ENCODE measurements around the gene KRT85. TPM values are rescaled to one million over a fixed set of nuclear protein-coding genes. Genes with fewer than 3 reads are reported as not detected.
"Not testable (repeated sequence)": the region's sequence is repeated elsewhere in the genome, so short reads cannot be mapped to it uniquely, and the experiment has no call there.

Gene KRT85
- polyA plus RNA-seq, 1 donor from 2014 or later, result not detected

- no peaks in the 10 kb centered on the region for H3K9me3 Mint-ChIP-seq
- no peak overlapping the region for H3K27ac Mint-ChIP-seq
- H3K4me3 Mint-ChIP-seq, result no peak overlapping the region
- peaks cover 19% of the 10 kb centered on the region for H3K27me3 Mint-ChIP-seq
- no peaks in the 10 kb centered on the region for H3K36me3 Mint-ChIP-seq
- H3K4me1 Mint-ChIP-seq, result peaks cover 0 to 10% (median 4%) of the 10 kb centered on the region in 3 donors
Observed at GRCh38 chr12:52352951-52353350, 14.3 kb downstream of the KRT85 start.

- peaks cover 0 to 5% (median 4%) of the 10 kb centered on the region in 3 donors for H3K4me1 Mint-ChIP-seq
- no peaks in the 10 kb centered on the region for H3K9me3 Mint-ChIP-seq
- H3K27ac Mint-ChIP-seq, result no peak overlapping the region
- peaks cover 16% of the 10 kb centered on the region for H3K27me3 Mint-ChIP-seq
- no peaks in the 10 kb centered on the region for H3K36me3 Mint-ChIP-seq
- peak overlapping the region in 2 of 4 donors; percentile 13 to 78 for H3K4me3 Mint-ChIP-seq
Observed at GRCh38 chr12:52351196-52352059, 15.9 kb downstream of the KRT85 start.

GRCh38 chr12:52350786-52351185 lies 16.5 kb downstream of the KRT85 start:
- H3K36me3 Mint-ChIP-seq, result no peaks in the 10 kb centered on the region
- H3K27me3 Mint-ChIP-seq, result peaks cover 16% of the 10 kb centered on the region
- no peaks in the 10 kb centered on the region for H3K9me3 Mint-ChIP-seq
- no peak overlapping the region for H3K27ac Mint-ChIP-seq
- H3K4me3 Mint-ChIP-seq, result peak overlapping the region in 1 of 4 donors; percentile 17
- peaks cover 0 to 5% (median 4%) of the 10 kb centered on the region in 3 donors for H3K4me1 Mint-ChIP-seq

GRCh38 chr12:52350021-52350620 lies 17.2 kb downstream of the KRT85 start:
- Mint-ChIP-seq H3K36me3 (no peaks in the 10 kb centered on the region), H3K27ac (no peak overlapping the region), H3K4me3 (no peak overlapping the region), H3K4me1 (peaks cover 0 to 5% (median 4%) of the 10 kb centered on the region in 3 donors), H3K27me3 (peaks cover 16% of the 10 kb centered on the region), H3K9me3 (no peaks in the 10 kb centered on the region)

GRCh38 chr12:52349196-52349595 lies 18.1 kb downstream of the KRT85 start:
- H3K36me3 Mint-ChIP-seq, result no peaks in the 10 kb centered on the region
- H3K4me3 Mint-ChIP-seq, result no peak overlapping the region
- H3K9me3 Mint-ChIP-seq, result no peaks in the 10 kb centered on the region
- no peak overlapping the region for H3K27ac Mint-ChIP-seq
- peaks cover 15% of the 10 kb centered on the region for H3K27me3 Mint-ChIP-seq
- H3K4me1 Mint-ChIP-seq, result peaks cover 0 to 5% (median 4%) of the 10 kb centered on the region in 3 donors

- peaks cover 11% of the 10 kb centered on the region for H3K27me3 Mint-ChIP-seq
- no peak overlapping the region for H3K27ac Mint-ChIP-seq
- no peaks in the 10 kb centered on the region for H3K36me3 Mint-ChIP-seq
- H3K4me3 Mint-ChIP-seq, result no peak overlapping the region
- peaks cover 0 to 5% (median 4%) of the 10 kb centered on the region in 3 donors for H3K4me1 Mint-ChIP-seq
- H3K9me3 Mint-ChIP-seq, result peaks cover 0 to 5% (median 0%) of the 10 kb centered on the region in 3 donors
Observed at GRCh38 chr12:52347551-52348510, 19.4 kb downstream of the KRT85 start.

GRCh38 chr12:52347016-52347415 lies 20.3 kb downstream of the KRT85 start:
- no peaks in the 10 kb centered on the region for H3K36me3 Mint-ChIP-seq
- H3K27me3 Mint-ChIP-seq, result peaks cover 10% of the 10 kb centered on the region
- no peak overlapping the region for H3K27ac Mint-ChIP-seq
- H3K4me3 Mint-ChIP-seq, result no peak overlapping the region
- H3K9me3 Mint-ChIP-seq, result peaks cover 0 to 5% (median 0%) of the 10 kb centered on the region in 3 donors
- H3K4me1 Mint-ChIP-seq, result peaks cover 0 to 5% (median 4%) of the 10 kb centered on the region in 3 donors

GRCh38 chr12:52346593-52346992 lies 20.7 kb downstream of the KRT85 start:
- no peak overlapping the region for H3K4me3 Mint-ChIP-seq
- H3K4me1 Mint-ChIP-seq, result peaks cover 0 to 2% (median under 1%) of the 10 kb centered on the region in 3 donors
- peaks cover 10% of the 10 kb centered on the region for H3K27me3 Mint-ChIP-seq
- H3K9me3 Mint-ChIP-seq, result peaks cover 0 to 5% (median 0%) of the 10 kb centered on the region in 3 donors
- no peaks in the 10 kb centered on the region for H3K36me3 Mint-ChIP-seq
- H3K27ac Mint-ChIP-seq, result no peak overlapping the region

GRCh38 chr12:52345041-52345440 lies 22.2 kb downstream of the KRT85 start:
- H3K27me3 Mint-ChIP-seq, H3K9me3 Mint-ChIP-seq, H3K4me3 Mint-ChIP-seq, H3K4me1 Mint-ChIP-seq, H3K36me3 Mint-ChIP-seq, H3K27ac Mint-ChIP-seq: not testable (repeated sequence)

- H3K27ac Mint-ChIP-seq, result no peak overlapping the region
- peaks cover 0 to 2% (median 0%) of the 10 kb centered on the region in 3 donors for H3K4me1 Mint-ChIP-seq
- no peak overlapping the region for H3K4me3 Mint-ChIP-seq
- H3K27me3 Mint-ChIP-seq, result peaks cover 10% of the 10 kb centered on the region
- no peaks in the 10 kb centered on the region for H3K36me3 Mint-ChIP-seq
- H3K9me3 Mint-ChIP-seq, result peaks cover 0 to 5% (median 0%) of the 10 kb centered on the region in 3 donors
Observed at GRCh38 chr12:52344111-52344510, 23.2 kb downstream of the KRT85 start.

GRCh38 chr12:52343550-52343949 lies 23.7 kb downstream of the KRT85 start:
- H3K9me3 Mint-ChIP-seq, result peaks cover 0 to 5% (median 0%) of the 10 kb centered on the region in 3 donors
- H3K27ac Mint-ChIP-seq, result no peak overlapping the region
- H3K36me3 Mint-ChIP-seq, result no peaks in the 10 kb centered on the region

GRCh38 chr12:52342781-52343490 lies 24.3 kb downstream of the KRT85 start:
- Mint-ChIP-seq H3K4me1 (peaks cover 0 to 2% (median 0%) of the 10 kb centered on the region in 3 donors), H3K36me3 (no peaks in the 10 kb centered on the region), H3K27ac (no peak overlapping the region), H3K9me3 (peaks cover 0 to 5% (median under 1%) of the 10 kb centered on the region in 3 donors), H3K4me3 (no peak overlapping the region), H3K27me3 (peaks cover 13% of the 10 kb centered on the region)

More at GRCh38 chr12:52343550-52343949, 23.7 kb downstream of the KRT85 start:
- peaks cover 0 to 2% (median 0%) of the 10 kb centered on the region in 3 donors for H3K4me1 Mint-ChIP-seq
- peaks cover 13% of the 10 kb centered on the region for H3K27me3 Mint-ChIP-seq
- no peak overlapping the region for H3K4me3 Mint-ChIP-seq

GRCh38 chr12:52341066-52341580 lies 26.2 kb downstream of the KRT85 start:
- Mint-ChIP-seq H3K9me3 (peaks cover 0 to 10% (median 5%) of the 10 kb centered on the region in 3 donors), H3K4me1 (peaks cover 0 to 2% (median 0%) of the 10 kb centered on the region in 3 donors), H3K27me3 (peaks cover 15% of the 10 kb centered on the region), H3K4me3 (no peak overlapping the region), H3K36me3 (no peaks in the 10 kb centered on the region), H3K27ac (no peak overlapping the region)

Measured in IgD-negative memory B cell (primary cell).